GM12878 (cell line): ENCODE data around the gene AOPEP. TPM values are rescaled to one million over a fixed set of nuclear protein-coding genes. Genes with fewer than 3 reads are reported as not detected.

Experiments used
- ATAC-seq: fragments of 200-7000 bp; cut with Tn5 transposase; 3 replicates; pipeline ENCODE4 v1.9.1; 2020; ENCODE audit warnings: mild to moderate bottlenecking, moderate library complexity
- BruUV-seq: library from RNA; stranded (reverse); fragments of 400-500 nt; replicated peaks from 2 replicates; lab custom pipeline; 2021; lab: Mats Ljungman, UMichigan
- CTCF ChIA-PET: fragments of 300-600 bp; sonication (Branson Sonifier 250); formaldehyde crosslinking; extraction: SDS; loops from one replicate; lab custom pipeline; 2021; ENCODE audit warnings: inconsistent platforms; lab: Yijun Ruan, JAX
- POLR2A ChIA-PET: fragments of 350-600 bp; formaldehyde crosslinking; extraction: SDS; loops from one replicate; lab custom pipeline; 2021; ENCODE audit warnings: inconsistent platforms; lab: Charles Lee
- RAD21 ChIA-PET: fragments of 300-600 bp; sonication (Branson Sonifier 250); formaldehyde crosslinking; loops from one replicate; lab custom pipeline; 2023; ENCODE audit warnings: antibody characterized with exemption; ENCODE audit not compliant: unreplicated experiment; lab: Charles Lee
- SMC1A ChIA-PET: fragments of 300-600 bp; sonication (Branson Sonifier 250); formaldehyde crosslinking; loops from one replicate; lab custom pipeline; 2023; ENCODE audit not compliant: unreplicated experiment, uncharacterized antibody; lab: Charles Lee
- DNase-seq: peaks from one replicate; pipeline ENCODE4 v3.0.0-alpha.2; 2011; ENCODE audit warnings: low read depth, low spot score
- FAIRE-seq: peaks from 3 replicates; lab custom pipeline; 2011; peaks lifted over from hg19 to GRCh38; lab: Jason Lieb, UNC
- H2AFZ ChIP-seq: 2 replicates; pipeline ENCODE4 v1.6.0; 2011; ENCODE audit warnings: low read depth, low read length, control low read depth; ENCODE audit not compliant: control insufficient read depth
- H3K27ac ChIP-seq: 2 replicates; pipeline ENCODE4 v1.5.1; 2011; ENCODE audit warnings: control low read depth; ENCODE audit not compliant: control insufficient read depth, insufficient read depth
- H3K27me3 ChIP-seq, 2 experiments: replicated peaks in 1 of 2; 2 replicates each; pipeline versions ENCODE4 v1.6.0 to v1.6.1; 2011; ENCODE audit warnings: low read length in 1 of 2; ENCODE audit not compliant: control insufficient read depth in 2 of 2, insufficient read depth in 2 of 2
- H3K36me3 ChIP-seq, 2 experiments: 2 replicates each; pipeline ENCODE4 v1.5.1; 2011; ENCODE audit warnings: low read length in 1 of 2; ENCODE audit not compliant: control insufficient read depth in 2 of 2, insufficient read depth in 2 of 2
- H3K4me1 ChIP-seq: 2 replicates; pipeline ENCODE4 v1.6.1; 2011; ENCODE audit warnings: mild to moderate bottlenecking, low read length, moderate library complexity, mixed read lengths; ENCODE audit not compliant: control insufficient read depth, insufficient read depth
- H3K4me2 ChIP-seq: 2 replicates; pipeline ENCODE4 v1.6.0; 2011; ENCODE audit warnings: control low read depth; ENCODE audit not compliant: control insufficient read depth, insufficient read depth
- H3K4me3 ChIP-seq: fragments of 200-600 bp; sonication (generic); 2 replicates; pipeline ENCODE4 v1.5.1; 2016
- H3K79me2 ChIP-seq: 2 replicates; pipeline ENCODE4 v1.6.0; 2011; ENCODE audit warnings: low read length; ENCODE audit not compliant: control insufficient read depth, insufficient read depth
- H3K9ac ChIP-seq: 2 replicates; pipeline ENCODE4 v1.8.0; 2011; ENCODE audit warnings: low read length, control low read depth, mixed read lengths; ENCODE audit not compliant: control insufficient read depth, insufficient read depth
- H3K9me3 ChIP-seq: replicated peaks from 3 replicates; pipeline ENCODE4 v1.5.1; 2011; ENCODE audit warnings: mild to moderate bottlenecking, low read length; ENCODE audit not compliant: control insufficient read depth, insufficient read depth
- H4K20me1 ChIP-seq: 2 replicates; pipeline ENCODE4 v1.6.0; 2011; ENCODE audit not compliant: control insufficient read depth, insufficient read depth
- BRCA1 ChIP-seq: IDR thresholded peaks from 2 replicates; pipeline ENCODE4 v1.6.1; 2011; ENCODE audit warnings: low read depth, low read length, improper control_type of control experiment
- E4F1 ChIP-seq: fragments of 450-650 bp; IDR thresholded peaks from 2 replicates; pipeline ENCODE4 v1.6.1; 2018; ENCODE audit warnings: borderline replicate concordance, mild to moderate bottlenecking; ENCODE audit not compliant: partially characterized antibody
- ELK1 ChIP-seq: IDR thresholded peaks from 2 replicates; pipeline ENCODE4 v1.6.1; 2012; ENCODE audit warnings: low read depth, low read length, improper control_type of control experiment
- HCFC1 ChIP-seq: fragments of 150-350 bp; IDR thresholded peaks from 2 replicates; pipeline ENCODE4 v1.6.1; 2014; ENCODE audit warnings: low read length
- IKZF1 ChIP-seq: fragments of 450-650 bp; conservative IDR thresholded peaks from 2 replicates; pipeline ENCODE4 v1.6.1; 2017; ENCODE audit warnings: antibody characterized with exemption, mild to moderate bottlenecking
- JUND ChIP-seq: IDR thresholded peaks from 2 replicates; pipeline ENCODE4 v1.6.1; 2012; ENCODE audit warnings: low read depth, mild to moderate bottlenecking, low read length, improper control_type of control experiment, moderate library complexity
- KDM1A ChIP-seq: fragments of 200-600 bp; sonication (generic); IDR thresholded peaks from 2 replicates; pipeline ENCODE4 v1.6.1; 2016; ENCODE audit warnings: borderline replicate concordance
- NR2C2 ChIP-seq: IDR thresholded peaks from 2 replicates; pipeline ENCODE4 v1.6.1; 2011; ENCODE audit warnings: borderline replicate concordance, low read depth; ENCODE audit not compliant: control insufficient read depth, insufficient read length
- NRF1 ChIP-seq: conservative IDR thresholded peaks from 2 replicates; pipeline ENCODE4 v1.6.1; 2011; ENCODE audit warnings: mild to moderate bottlenecking, low read depth, low read length, improper control_type of control experiment
- SMAD5 ChIP-seq: IDR thresholded peaks from 2 replicates; pipeline ENCODE4 v1.6.1; 2016; ENCODE audit warnings: antibody characterized with exemption, low read depth
- SUPT20H ChIP-seq: IDR thresholded peaks from 2 replicates; pipeline ENCODE4 v1.6.1; 2011; ENCODE audit warnings: low read depth, mild to moderate bottlenecking, low read length, moderate library complexity, borderline replicate concordance; ENCODE audit not compliant: control insufficient read depth
- ZNF622 ChIP-seq: fragments of 450-650 bp; IDR thresholded peaks from 2 replicates; pipeline ENCODE4 v1.6.1; 2017; ENCODE audit warnings: mild to moderate bottlenecking, inconsistent platforms
- ZNF687 ChIP-seq: fragments of 450-650 bp; IDR thresholded peaks from 2 replicates; pipeline ENCODE4 v1.6.1; 2017; ENCODE audit warnings: mild to moderate bottlenecking, moderate library complexity
- ZSCAN29 ChIP-seq: fragments of 450-650 bp; IDR thresholded peaks from 2 replicates; pipeline ENCODE4 v1.6.1; 2017; ENCODE audit warnings: mild to moderate bottlenecking, moderate library complexity
- in situ Hi-C: fragments of 300-500 bp; cut with MboI; formaldehyde crosslinking; loops from 9 replicates; pipeline ENCODE4 v1.14.3; 2018; ENCODE audit warnings: mixed read lengths
- intact Hi-C: fragments of 100-400 bp; cut with micrococcal nuclease; formaldehyde crosslinking; loops from one replicate; pipeline ENCODE4 v1.14.2; 2022; ENCODE audit not compliant: unreplicated experiment
- polyA plus RNA-seq, 11 experiments: library from polyadenylated mRNA; depleted of rRNA in 4 of 11; unstranded in 6 of 11; stranded (reverse) in 5 of 11; fragments of >200 nt; fragmentation: Nextera tagmentation in 4 of 11; fragmentation: Illumina TruSeq in 1 of 11; extraction: Ambion mirVana in 4 of 11; extraction: Trizol in 1 of 11; gene quantifications; 1 replicate in 1 of 11; 2 replicates in 10 of 11; pipeline versions ENCODE4 v1.2.1 to v1.2.3, GENCODE V29; 2011 to 2016; ENCODE audit warnings: inconsistent platforms in 2 of 11, missing spikeins in 2 of 11, low read depth in 1 of 11
- total RNA-seq, 4 experiments: library from RNA; depleted of rRNA in 3 of 4; stranded (reverse); fragments of >200 nt in 3 of 4; fragmentation: Illumina TruSeq in 1 of 4; extraction: Trizol in 1 of 4; gene quantifications; 2 replicates each; pipeline versions ENCODE4 v1.2.1 to v1.2.3, GENCODE V29; 2013 to 2021
- TF ChIP-seq, protein P1 (sequence below): fragments of 450-650 bp; IDR thresholded peaks from 2 replicates; pipeline ENCODE4 v1.6.1; 2014; ENCODE audit warnings: mild to moderate bottlenecking

Gene AOPEP
- total and polyA plus RNA-seq, 10 of the 15 experiments (the other 5 are each of a cell fraction or from before 2014, with no cell fraction given): 2.3 to 16.9 (median 10.1) TPM

- in situ Hi-C loops (no loop called here), intact Hi-C loops (no loop called here)
- FAIRE-seq (no peak), ATAC-seq (no peak), DNase-seq (no peak)
- CTCF ChIA-PET: interaction anchor here (1.0 kb wide), 1 partner anchor 46 kb away, joined by 3 read pairs; no protein-coding TSS in a partner anchor
- Histone ChIP-seq H3K27me3 (no peaks in the 10 kb centered on the region), H3K36me3 (no peaks in the 10 kb centered on the region), H3K79me2 (no peaks in the 10 kb centered on the region), H4K20me1 (no peaks in the 10 kb centered on the region), H2AFZ (no peak overlapping the region), H3K4me2 (no peak overlapping the region), H3K27ac (no peak overlapping the region), H3K9me3 (no peaks in the 10 kb centered on the region), H3K9ac (no peak overlapping the region), H3K4me3 (no peak overlapping the region), H3K4me1 (no peaks in the 10 kb centered on the region)
- no peak for TF ChIP-seq KDM1A
- TF ChIP-seq ZNF622: no peak
- no peak for TF ChIP-seq ZNF687
- TF ChIP-seq ZSCAN29: no peak
- TF ChIP-seq IKZF1: no peak
- no peak for TF ChIP-seq ELK1
- no peak for TF ChIP-seq NRF1
- TF ChIP-seq SUPT20H: no peak
- TF ChIP-seq SMAD5: no peak
- no peak for TF ChIP-seq BRCA1
- no peak for TF ChIP-seq NR2C2
- TF ChIP-seq E4F1: no peak
- TF ChIP-seq, protein P1, sequence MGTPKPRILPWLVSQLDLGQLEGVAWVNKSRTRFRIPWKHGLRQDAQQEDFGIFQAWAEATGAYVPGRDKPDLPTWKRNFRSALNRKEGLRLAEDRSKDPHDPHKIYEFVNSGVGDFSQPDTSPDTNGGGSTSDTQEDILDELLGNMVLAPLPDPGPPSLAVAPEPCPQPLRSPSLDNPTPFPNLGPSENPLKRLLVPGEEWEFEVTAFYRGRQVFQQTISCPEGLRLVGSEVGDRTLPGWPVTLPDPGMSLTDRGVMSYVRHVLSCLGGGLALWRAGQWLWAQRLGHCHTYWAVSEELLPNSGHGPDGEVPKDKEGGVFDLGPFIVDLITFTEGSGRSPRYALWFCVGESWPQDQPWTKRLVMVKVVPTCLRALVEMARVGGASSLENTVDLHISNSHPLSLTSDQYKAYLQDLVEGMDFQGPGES: no peak
- TF ChIP-seq JUND: no peak
- TF ChIP-seq HCFC1: no peak
- BruUV-seq: no TSS peak
- POLR2A ChIA-PET: no interaction called here
- RAD21 ChIA-PET: no interaction called here
- SMC1A ChIA-PET: no interaction called here
Measured at GRCh38 chr9:94840738-94841137, 114.2 kb downstream of the AOPEP start.
